HEK293 (cell line): ENCODE results near the gene HDHD5.

ENCODE experiments used
- CTCF ChIA-PET: fragments of 350-600 bp; formaldehyde crosslinking; extraction: SDS; loops from one replicate; lab custom pipeline; 2021; ENCODE audit warnings: antibody characterized with exemption; lab: Yijun Ruan, JAX
- POLR2A ChIA-PET: fragments of 300-600 bp; formaldehyde crosslinking; extraction: SDS; loops from one replicate; lab custom pipeline; 2020; ENCODE audit warnings: antibody characterized with exemption, inconsistent platforms; lab: Yijun Ruan, JAX
- H3K27ac ChIP-seq: fragments of 200-500 bp; sonication (Bioruptor generic); 2 replicates; pipeline ENCODE4 v1.5.1; 2014; ENCODE audit warnings: low read depth, low read length, control low read depth, inconsistent platforms; ENCODE audit errors: extremely low read depth
- H3K36me3 ChIP-seq, 2 experiments: fragments of 200-500 bp in 1 of 2; sonication (Bioruptor generic) in 1 of 2; 1 replicate in 1 of 2; 2 replicates in 1 of 2; pipeline ENCODE4 v1.5.1; 2014 to 2017; ENCODE audit warnings: inconsistent platforms in 2 of 2, low read length in 2 of 2; ENCODE audit not compliant: control insufficient read depth in 2 of 2, insufficient read depth in 1 of 2
- H3K4me1 ChIP-seq: fragments of 200-500 bp; sonication (Bioruptor generic); 2 replicates; pipeline ENCODE4 v1.5.1; 2014; ENCODE audit warnings: mild to moderate bottlenecking, low read length, inconsistent platforms; ENCODE audit not compliant: control insufficient read depth, insufficient read depth
- H3K4me3 ChIP-seq: 2 replicates; pipeline ENCODE4 v1.5.1; 2011; ENCODE audit warnings: low read depth, mild to moderate bottlenecking, control low read depth, low read length, moderate library complexity
- H3K9me3 ChIP-seq: fragments of 200-500 bp; sonication (Bioruptor generic); 2 replicates; pipeline ENCODE4 v1.5.1; 2014; ENCODE audit warnings: low read depth, low read length, inconsistent platforms; ENCODE audit not compliant: control insufficient read depth, insufficient read depth
- EGR2 ChIP-seq: fragments of 450-650 bp; formaldehyde crosslinking; IDR thresholded peaks from 2 replicates; pipeline ENCODE4 v1.5.1; 2016; ENCODE audit warnings: low read depth, missing biosample characterization, missing genetic modification characterization
- GLIS1 ChIP-seq: fragments of 450-650 bp; formaldehyde crosslinking; IDR thresholded peaks from 2 replicates; pipeline ENCODE4 v1.5.1; 2016; ENCODE audit warnings: missing biosample characterization, missing genetic modification characterization
- SP2 ChIP-seq: fragments of 450-650 bp; formaldehyde crosslinking; IDR thresholded peaks from 2 replicates; pipeline ENCODE4 v1.5.1; 2016; ENCODE audit warnings: missing biosample characterization, missing genetic modification characterization
- ZBTB17 ChIP-seq: fragments of 450-650 bp; formaldehyde crosslinking; IDR thresholded peaks from 2 replicates; pipeline ENCODE4 v1.5.1; 2016; ENCODE audit warnings: missing biosample characterization, missing genetic modification characterization
- ZBTB20 ChIP-seq: fragments of 450-650 bp; formaldehyde crosslinking; IDR thresholded peaks from 2 replicates; pipeline ENCODE4 v1.5.1; 2016; ENCODE audit warnings: missing biosample characterization, missing genetic modification characterization
- ZFHX2 ChIP-seq: fragments of 450-650 bp; formaldehyde crosslinking; conservative IDR thresholded peaks from 2 replicates; pipeline ENCODE4 v1.5.1; 2016; ENCODE audit warnings: missing biosample characterization, missing genetic modification characterization
- ZIC2 ChIP-seq: fragments of 450-650 bp; formaldehyde crosslinking; IDR thresholded peaks from 2 replicates; pipeline ENCODE4 v1.5.1; 2016; ENCODE audit warnings: missing biosample characterization, missing genetic modification characterization
- ZNF266 ChIP-seq: fragments of 450-650 bp; formaldehyde crosslinking; IDR thresholded peaks from 2 replicates; pipeline ENCODE4 v1.5.1; 2016; ENCODE audit warnings: missing biosample characterization, missing genetic modification characterization, low read depth
- ZNF311 ChIP-seq: fragments of 450-650 bp; formaldehyde crosslinking; IDR thresholded peaks from 2 replicates; pipeline ENCODE4 v1.5.1; 2017; ENCODE audit warnings: missing biosample characterization, missing genetic modification characterization, borderline replicate concordance
- ZNF335 ChIP-seq: fragments of 450-650 bp; formaldehyde crosslinking; conservative IDR thresholded peaks from 2 replicates; pipeline ENCODE4 v1.5.1; 2016; ENCODE audit warnings: missing biosample characterization, missing genetic modification characterization
- ZNF510 ChIP-seq: fragments of 450-650 bp; formaldehyde crosslinking; IDR thresholded peaks from 2 replicates; pipeline ENCODE4 v1.5.1; 2018; ENCODE audit warnings: mild to moderate bottlenecking, missing genetic modification characterization, missing biosample characterization; ENCODE audit not compliant: insufficient replicate concordance
- ZNF571 ChIP-seq: fragments of 450-650 bp; formaldehyde crosslinking; IDR thresholded peaks from 2 replicates; pipeline ENCODE4 v1.5.0; 2017; ENCODE audit warnings: missing biosample characterization, missing genetic modification characterization
- TF ChIP-seq, protein P1 (sequence below): fragments of 450-650 bp; formaldehyde crosslinking; IDR thresholded peaks from 2 replicates; pipeline ENCODE4 v1.5.1; 2016; ENCODE audit warnings: missing biosample characterization, missing genetic modification characterization
- TF ChIP-seq, protein P2 (sequence below): fragments of 450-650 bp; formaldehyde crosslinking; IDR thresholded peaks from 2 replicates; pipeline ENCODE4 v1.5.1; 2016; ENCODE audit warnings: missing biosample characterization, missing genetic modification characterization
- TF ChIP-seq, protein P3 (sequence below): fragments of 450-650 bp; IDR thresholded peaks from 2 replicates; pipeline ENCODE4 v1.5.1; 2018; ENCODE audit warnings: missing biosample characterization, missing genetic modification characterization
- TF ChIP-seq, protein P4 (sequence below): fragments of 450-650 bp; formaldehyde crosslinking; IDR thresholded peaks from 2 replicates; pipeline ENCODE4 v1.5.1; 2016; ENCODE audit warnings: missing biosample characterization, missing genetic modification characterization

Gene HDHD5

DNA sequence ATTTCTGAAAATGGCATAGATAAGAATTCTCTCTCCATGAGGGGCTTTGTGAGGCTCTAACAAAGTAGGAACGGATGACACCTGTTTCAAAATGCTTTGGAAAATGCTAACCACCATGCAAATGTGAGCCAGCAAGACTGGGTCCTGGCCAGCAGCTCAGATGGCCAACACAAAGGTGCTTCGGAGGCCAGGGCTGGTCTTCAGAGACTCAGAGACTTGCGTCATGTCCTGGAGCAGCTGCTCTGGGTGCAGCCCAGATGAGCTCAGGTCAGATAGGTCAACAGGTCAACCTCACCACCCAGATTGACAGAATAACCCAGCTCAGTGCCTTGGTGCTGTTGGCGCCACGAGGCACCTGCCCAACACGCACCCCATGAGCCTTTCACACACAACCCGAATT lies 25.9 kb downstream of the HDHD5 start (continued):
- TF ChIP-seq ZBTB20 (tag by site-specific recombination) = no peak
- no peak for TF ChIP-seq ZBTB17 (tag by site-specific recombination)
- TF ChIP-seq ZNF571 (tag by site-specific recombination) = no peak
- TF ChIP-seq ZNF510 (tag by site-specific recombination) = no peak
- TF ChIP-seq SP2 (tag by site-specific recombination) = no peak
- no peak for TF ChIP-seq ZNF335

DNA sequence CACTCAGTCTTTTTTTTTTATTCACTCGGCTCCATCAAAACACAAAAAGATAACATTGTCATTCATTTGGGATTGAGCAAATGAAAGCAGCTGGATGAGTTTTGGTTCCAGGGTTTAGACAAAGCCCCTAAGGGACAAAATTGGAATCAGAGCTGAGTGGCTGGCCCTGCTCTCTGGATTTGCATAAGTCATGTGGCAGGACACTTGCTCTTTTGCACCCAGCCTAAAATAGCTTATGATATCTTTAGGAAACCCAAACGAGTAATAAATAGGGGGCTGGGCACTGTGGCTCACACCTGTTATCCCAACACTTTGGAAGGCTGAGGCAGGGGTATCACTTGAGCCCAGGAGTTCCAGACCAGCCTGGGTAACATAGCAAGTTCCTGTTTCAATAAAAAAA lies 27.0 kb downstream of the HDHD5 start:
- Histone ChIP-seq H3K27ac (no peak overlapping the region), H3K9me3 (no peaks in the 10 kb centered on the region), H3K36me3 (peaks cover 0 to 5% of the 10 kb centered on the region in 2 experiments; a peak in 2 of 3 replicates), H3K4me3 (no peak overlapping the region), H3K4me1 (no peaks in the 10 kb centered on the region)
- CTCF ChIA-PET = interaction anchor here (0.7 to 1.3 kb wide), 3 partner anchors 18 to 40 kb away, joined by 3 to 7 read pairs (median 3); no protein-coding TSS in a partner anchor
- POLR2A ChIA-PET = interaction anchor here (0.9 kb wide), 1 partner anchor 27 kb away, joined by 3 read pairs; the partner anchor contains the start of gene HDHD5
- TF ChIP-seq, protein P1, sequence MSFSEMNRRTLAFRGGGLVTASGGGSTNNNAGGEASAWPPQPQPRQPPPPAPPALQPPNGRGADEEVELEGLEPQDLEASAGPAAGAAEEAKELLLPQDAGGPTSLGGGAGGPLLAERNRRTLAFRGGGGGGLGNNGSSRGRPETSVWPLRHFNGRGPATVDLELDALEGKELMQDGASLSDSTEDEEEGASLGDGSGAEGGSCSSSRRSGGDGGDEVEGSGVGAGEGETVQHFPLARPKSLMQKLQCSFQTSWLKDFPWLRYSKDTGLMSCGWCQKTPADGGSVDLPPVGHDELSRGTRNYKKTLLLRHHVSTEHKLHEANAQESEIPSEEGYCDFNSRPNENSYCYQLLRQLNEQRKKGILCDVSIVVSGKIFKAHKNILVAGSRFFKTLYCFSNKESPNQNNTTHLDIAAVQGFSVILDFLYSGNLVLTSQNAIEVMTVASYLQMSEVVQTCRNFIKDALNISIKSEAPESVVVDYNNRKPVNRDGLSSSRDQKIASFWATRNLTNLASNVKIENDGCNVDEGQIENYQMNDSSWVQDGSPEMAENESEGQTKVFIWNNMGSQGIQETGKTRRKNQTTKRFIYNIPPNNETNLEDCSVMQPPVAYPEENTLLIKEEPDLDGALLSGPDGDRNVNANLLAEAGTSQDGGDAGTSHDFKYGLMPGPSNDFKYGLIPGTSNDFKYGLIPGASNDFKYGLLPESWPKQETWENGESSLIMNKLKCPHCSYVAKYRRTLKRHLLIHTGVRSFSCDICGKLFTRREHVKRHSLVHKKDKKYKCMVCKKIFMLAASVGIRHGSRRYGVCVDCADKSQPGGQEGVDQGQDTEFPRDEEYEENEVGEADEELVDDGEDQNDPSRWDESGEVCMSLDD (tag by site-specific recombination) = no peak

DNA sequence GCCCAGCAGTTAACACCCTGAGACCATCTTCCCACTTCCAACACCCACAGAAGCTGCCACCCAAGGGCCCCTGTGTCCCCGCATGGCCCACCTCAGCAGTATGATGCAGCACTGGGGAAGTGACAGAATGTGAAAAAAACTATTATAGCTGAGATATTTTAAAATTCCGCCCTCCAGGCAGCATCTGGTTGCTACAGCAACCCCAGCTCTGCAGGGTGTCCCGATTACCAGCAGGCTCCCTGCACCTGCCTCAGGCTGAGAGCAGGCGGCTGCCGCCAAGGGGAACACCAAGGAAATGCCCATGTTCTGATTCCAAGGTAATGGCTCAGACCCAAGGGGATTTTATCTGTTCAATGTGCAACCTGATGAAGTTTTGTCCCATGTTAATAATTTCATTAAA lies 27.4 kb downstream of the HDHD5 start:
- POLR2A ChIA-PET = interaction anchor here (0.9 kb wide), 1 partner anchor 27 kb away, joined by 3 read pairs; the partner anchor contains the start of gene HDHD5
- H3K4me1 ChIP-seq = no peaks in the 10 kb centered on the region
- H3K36me3 ChIP-seq = peaks cover 0 to under 1% of the 10 kb centered on the region in 2 experiments; a peak in 2 of 3 replicates
- no peaks in the 10 kb centered on the region for H3K9me3 ChIP-seq
- H3K4me3 ChIP-seq = no peak overlapping the region
- no peak overlapping the region for H3K27ac ChIP-seq
- CTCF ChIA-PET = interaction anchor here (0.7 to 1.3 kb wide), 4 partner anchors 14 to 40 kb away, joined by 3 to 7 read pairs (median 3); no protein-coding TSS in a partner anchor
- TF ChIP-seq ZFHX2 (tag by site-specific recombination) = 0 out of 2 replicates have a peak, but pooled peaks have one; percentile 13
- 0 out of 2 replicates have a peak, but pooled peaks have one; percentile 17 for TF ChIP-seq EGR2
- no peak for TF ChIP-seq ZNF266 (tag by site-specific recombination)
- peak; percentile 49 for TF ChIP-seq ZIC2 (tag by site-specific recombination)
- TF ChIP-seq, all 188 proteins: peak for 3

DNA sequence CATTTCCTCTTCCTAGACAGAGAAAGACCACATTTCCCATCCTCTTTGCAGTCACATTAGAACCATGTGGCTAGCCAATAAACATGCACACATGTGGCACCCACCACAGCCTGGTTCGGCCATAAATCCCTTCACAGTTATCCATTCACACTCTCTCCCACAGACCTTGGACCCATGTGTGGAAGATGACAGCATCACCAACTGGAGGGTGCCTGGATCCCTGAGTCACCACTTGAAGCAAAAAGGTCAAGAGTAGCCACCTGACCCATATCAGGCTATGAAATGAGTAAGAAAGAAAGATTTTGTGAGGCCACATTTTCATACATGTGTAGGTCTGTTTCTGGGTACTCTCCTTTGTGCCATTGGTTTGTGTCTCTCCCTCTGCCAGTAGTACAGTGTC lies 28.9 kb downstream of the HDHD5 start:
- no peak overlapping the region for H3K4me3 ChIP-seq
- no peaks in the 10 kb centered on the region for H3K9me3 ChIP-seq
- no peaks in the 10 kb centered on the region; a peak in 1 of 3 replicates for H3K36me3 ChIP-seq
- H3K4me1 ChIP-seq = no peaks in the 10 kb centered on the region
- ChIA-PET CTCF (interaction anchor here (1.0 kb wide), 1 partner anchor 41 kb away, joined by 4 read pairs; no protein-coding TSS in a partner anchor), POLR2A (no interaction called here)
- no peak overlapping the region for H3K27ac ChIP-seq
- TF ChIP-seq ZNF311 (tag by site-specific recombination) = no peak
- peak; percentile 29; the same call in 1 of the 2 replicates for TF ChIP-seq GLIS1 (tag by site-specific recombination)
- TF ChIP-seq, protein P2, sequence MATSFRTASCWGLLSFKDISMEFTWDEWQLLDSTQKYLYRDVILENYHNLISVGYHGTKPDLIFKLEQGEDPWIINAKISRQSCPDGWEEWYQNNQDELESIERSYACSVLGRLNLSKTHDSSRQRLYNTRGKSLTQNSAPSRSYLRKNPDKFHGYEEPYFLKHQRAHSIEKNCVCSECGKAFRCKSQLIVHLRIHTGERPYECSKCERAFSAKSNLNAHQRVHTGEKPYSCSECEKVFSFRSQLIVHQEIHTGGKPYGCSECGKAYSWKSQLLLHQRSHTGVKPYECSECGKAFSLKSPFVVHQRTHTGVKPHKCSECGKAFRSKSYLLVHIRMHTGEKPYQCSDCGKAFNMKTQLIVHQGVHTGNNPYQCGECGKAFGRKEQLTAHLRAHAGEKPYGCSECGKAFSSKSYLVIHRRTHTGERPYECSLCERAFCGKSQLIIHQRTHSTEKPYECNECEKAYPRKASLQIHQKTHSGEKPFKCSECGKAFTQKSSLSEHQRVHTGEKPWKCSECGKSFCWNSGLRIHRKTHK (tag by site-specific recombination) = no peak
- TF ChIP-seq, protein P3, sequence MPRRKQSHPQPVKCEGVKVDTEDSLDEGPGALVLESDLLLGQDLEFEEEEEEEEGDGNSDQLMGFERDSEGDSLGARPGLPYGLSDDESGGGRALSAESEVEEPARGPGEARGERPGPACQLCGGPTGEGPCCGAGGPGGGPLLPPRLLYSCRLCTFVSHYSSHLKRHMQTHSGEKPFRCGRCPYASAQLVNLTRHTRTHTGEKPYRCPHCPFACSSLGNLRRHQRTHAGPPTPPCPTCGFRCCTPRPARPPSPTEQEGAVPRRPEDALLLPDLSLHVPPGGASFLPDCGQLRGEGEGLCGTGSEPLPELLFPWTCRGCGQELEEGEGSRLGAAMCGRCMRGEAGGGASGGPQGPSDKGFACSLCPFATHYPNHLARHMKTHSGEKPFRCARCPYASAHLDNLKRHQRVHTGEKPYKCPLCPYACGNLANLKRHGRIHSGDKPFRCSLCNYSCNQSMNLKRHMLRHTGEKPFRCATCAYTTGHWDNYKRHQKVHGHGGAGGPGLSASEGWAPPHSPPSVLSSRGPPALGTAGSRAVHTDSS = no peak
- TF ChIP-seq, protein P4, sequence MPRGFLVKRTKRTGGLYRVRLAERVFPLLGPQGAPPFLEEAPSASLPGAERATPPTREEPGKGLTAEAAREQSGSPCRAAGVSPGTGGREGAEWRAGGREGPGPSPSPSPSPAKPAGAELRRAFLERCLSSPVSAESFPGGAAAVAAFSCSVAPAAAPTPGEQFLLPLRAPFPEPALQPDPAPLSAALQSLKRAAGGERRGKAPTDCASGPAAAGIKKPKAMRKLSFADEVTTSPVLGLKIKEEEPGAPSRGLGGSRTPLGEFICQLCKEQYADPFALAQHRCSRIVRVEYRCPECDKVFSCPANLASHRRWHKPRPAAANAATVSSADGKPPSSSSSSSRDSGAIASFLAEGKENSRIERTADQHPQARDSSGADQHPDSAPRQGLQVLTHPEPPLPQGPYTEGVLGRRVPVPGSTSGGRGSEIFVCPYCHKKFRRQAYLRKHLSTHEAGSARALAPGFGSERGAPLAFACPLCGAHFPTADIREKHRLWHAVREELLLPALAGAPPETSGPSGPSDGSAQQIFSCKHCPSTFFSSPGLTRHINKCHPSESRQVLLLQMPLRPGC (tag by site-specific recombination) = no peak
